ENCODE results near the gene SOX3. TPM values are rescaled to one million over a fixed set of nuclear protein-coding genes. Genes with fewer than 3 reads are reported as not detected.

SOX3 gene
- total RNA-seq, 3 donors from 2014 or later (not counting 1 experiment from before 2014, with no cell fraction given): not detected

- Histone ChIP-seq H3K27me3 (ENCODE audit: control insufficient read depth, insufficient read depth, low read length) (no peaks in the 10 kb centered on the region), H3K27ac (ENCODE audit: low read length) (no peak overlapping the region), H3K36me3 (ENCODE audit: control insufficient read depth, insufficient read depth, low read length) (no peaks in the 10 kb centered on the region), H3K9me3 (ENCODE audit: control insufficient read depth, insufficient read depth, low read length) (no peaks in the 10 kb centered on the region), H3K4me3 (ENCODE audit: low read length) (no peak overlapping the region), H3K4me1 (ENCODE audit: control insufficient read depth, insufficient read depth, low read length) (no peaks in the 10 kb centered on the region)
- Mint-ChIP-seq H3K4me1 (no peaks in the 10 kb centered on the region), H3K9me3 (no peaks in the 10 kb centered on the region), H3K4me3 (no peak overlapping the region), H3K27ac (no peak overlapping the region), H3K36me3 (no peaks in the 10 kb centered on the region), H3K27me3 (ENCODE audit: low read depth in 2 of 2) (peaks cover 0 to 7% of the 10 kb centered on the region in 2 donors)
- intact Hi-C loops (cut with micrococcal nuclease): no loop called here
- 83% methylated on average over 1 of the region's 4 CpGs for WGBS (ENCODE audit: insufficient coverage)
- TF ChIP-seq CTCF (IDR thresholded peaks at IDR 0.05): no peak
- ATAC-seq (no peak), DNase-seq (no peak)
These were observed 12.5 kb downstream of the SOX3 start for GRCh38 chrX:140492066-140492994.

GRCh38 chrX:140480765-140481164 lies 24.1 kb downstream of the SOX3 start:
- H3K4me1 Mint-ChIP-seq: no peaks in the 10 kb centered on the region
- Histone ChIP-seq H3K4me3 (ENCODE audit: low read length) (no peak overlapping the region), H3K36me3 (ENCODE audit: control insufficient read depth, insufficient read depth, low read length) (no peaks in the 10 kb centered on the region), H3K27me3 (ENCODE audit: control insufficient read depth, insufficient read depth, low read length) (no peaks in the 10 kb centered on the region), H3K4me1 (ENCODE audit: control insufficient read depth, insufficient read depth, low read length) (no peaks in the 10 kb centered on the region), H3K27ac (ENCODE audit: low read length) (no peak overlapping the region), H3K9me3 (ENCODE audit: control insufficient read depth, insufficient read depth, low read length) (no peaks in the 10 kb centered on the region)
- no peak for ATAC-seq
- no peak for TF ChIP-seq CTCF (IDR thresholded peaks at IDR 0.05)
- peaks cover 2 to 5% of the 10 kb centered on the region in 2 donors for H3K9me3 Mint-ChIP-seq
- H3K27ac Mint-ChIP-seq: no peak overlapping the region
- intact Hi-C loops (cut with micrococcal nuclease): no loop called here
- DNase-seq: no peak
- H3K27me3 Mint-ChIP-seq (ENCODE audit: low read depth in 2 of 2): no peaks in the 10 kb centered on the region
- H3K36me3 Mint-ChIP-seq: no peaks in the 10 kb centered on the region
- no peak overlapping the region for H3K4me3 Mint-ChIP-seq

- intact Hi-C loops (cut with micrococcal nuclease): no loop called here
- H3K4me1 Mint-ChIP-seq: no peaks in the 10 kb centered on the region
- no peaks in the 10 kb centered on the region for H3K27me3 Mint-ChIP-seq (ENCODE audit: low read depth in 2 of 2)
- H3K27ac Mint-ChIP-seq: no peak overlapping the region
- peaks cover 2 to 5% of the 10 kb centered on the region in 2 donors for H3K9me3 Mint-ChIP-seq
- Histone ChIP-seq H3K27ac (ENCODE audit: low read length) (no peak overlapping the region), H3K27me3 (ENCODE audit: control insufficient read depth, insufficient read depth, low read length) (no peaks in the 10 kb centered on the region), H3K4me3 (ENCODE audit: low read length) (no peak overlapping the region), H3K9me3 (ENCODE audit: control insufficient read depth, insufficient read depth, low read length) (no peaks in the 10 kb centered on the region), H3K4me1 (ENCODE audit: control insufficient read depth, insufficient read depth, low read length) (no peaks in the 10 kb centered on the region), H3K36me3 (ENCODE audit: control insufficient read depth, insufficient read depth, low read length) (no peaks in the 10 kb centered on the region)
- no peaks in the 10 kb centered on the region for H3K36me3 Mint-ChIP-seq
- H3K4me3 Mint-ChIP-seq: no peak overlapping the region
- DNase-seq (no peak), ATAC-seq (no peak)
- no peak for TF ChIP-seq CTCF (IDR thresholded peaks at IDR 0.05)
These were observed 26.9 kb downstream of the SOX3 start for GRCh38 chrX:140477987-140478386.

GRCh38 chrX:140475025-140475424 lies 29.8 kb downstream of the SOX3 start:
- DNase-seq (no peak), ATAC-seq (no peak)
- H3K4me3 Mint-ChIP-seq: no peak overlapping the region
- intact Hi-C loops (cut with micrococcal nuclease): no loop called here
- no peaks in the 10 kb centered on the region for H3K4me1 Mint-ChIP-seq
- Histone ChIP-seq H3K9me3 (ENCODE audit: control insufficient read depth, insufficient read depth, low read length) (no peaks in the 10 kb centered on the region), H3K27ac (ENCODE audit: low read length) (no peak overlapping the region), H3K4me1 (ENCODE audit: control insufficient read depth, insufficient read depth, low read length) (no peaks in the 10 kb centered on the region), H3K4me3 (ENCODE audit: low read length) (no peak overlapping the region), H3K27me3 (ENCODE audit: control insufficient read depth, insufficient read depth, low read length) (no peaks in the 10 kb centered on the region), H3K36me3 (ENCODE audit: control insufficient read depth, insufficient read depth, low read length) (no peaks in the 10 kb centered on the region)
- H3K36me3 Mint-ChIP-seq: no peaks in the 10 kb centered on the region
- H3K9me3 Mint-ChIP-seq: peaks cover 2 to 5% of the 10 kb centered on the region in 2 donors
- TF ChIP-seq CTCF (IDR thresholded peaks at IDR 0.05): no peak
- no peaks in the 10 kb centered on the region for H3K27me3 Mint-ChIP-seq (ENCODE audit: low read depth in 2 of 2)
- H3K27ac Mint-ChIP-seq: no peak overlapping the region
